Right lung (tissue), 5 donors: Measurements from ENCODE around the gene CYREN. TPM values are rescaled to one million over a fixed set of nuclear protein-coding genes. Genes with fewer than 3 reads are reported as not detected.

Experiments used
- polyA plus RNA-seq, 5 donors: library from polyadenylated mRNA; unstranded; fragments of 120-200 nt; gene quantifications; one replicate each; pipeline versions ENCODE4 v1.2.1 to v1.2.3, GENCODE V29; 2013; ENCODE audit warnings: inconsistent platforms in 1 of 5, low replicate concordance in 1 of 5; ENCODE audit not compliant: insufficient read length in 5 of 5, insufficient read depth in 1 of 5

The CYREN gene
- polyA plus RNA-seq, 5 donors: 43.2 to 52.0 (median 45.0) TPM

Other genes starting within 250 kb of the CYREN start
- gene AGBL3, start 184.2 kb downstream of the CYREN start, polyA plus RNA-seq: 10 to 100 TPM in 4 of 5 donors, 1 to 10 TPM in 1; 8.7 to 16.9 (median 12.6) TPM
- 10 to 100 TPM; 16.4 to 20.4 (median 16.9) TPM for gene TMEM140, start 22.6 kb downstream of the CYREN start, polyA plus RNA-seq
- 10 to 100 TPM; 44.7 to 70.5 (median 49.9) TPM for gene WDR91, start 40.8 kb upstream of the CYREN start, polyA plus RNA-seq
- under 1 TPM; 0.11 to 0.42 (median 0.21) TPM for gene STRA8, start 63.1 kb upstream of the CYREN start, polyA plus RNA-seq